ENCODE results near the gene DZIP1. TPM values are rescaled to one million over a fixed set of nuclear protein-coding genes. Genes with fewer than 3 reads are reported as not detected.

Gene DZIP1
- total and polyA plus RNA-seq, 10 of the 15 experiments (the other 5 are each of a cell fraction or from before 2014, with no cell fraction given): 0.01 to 1.9 (median 0.55) TPM

DNA sequence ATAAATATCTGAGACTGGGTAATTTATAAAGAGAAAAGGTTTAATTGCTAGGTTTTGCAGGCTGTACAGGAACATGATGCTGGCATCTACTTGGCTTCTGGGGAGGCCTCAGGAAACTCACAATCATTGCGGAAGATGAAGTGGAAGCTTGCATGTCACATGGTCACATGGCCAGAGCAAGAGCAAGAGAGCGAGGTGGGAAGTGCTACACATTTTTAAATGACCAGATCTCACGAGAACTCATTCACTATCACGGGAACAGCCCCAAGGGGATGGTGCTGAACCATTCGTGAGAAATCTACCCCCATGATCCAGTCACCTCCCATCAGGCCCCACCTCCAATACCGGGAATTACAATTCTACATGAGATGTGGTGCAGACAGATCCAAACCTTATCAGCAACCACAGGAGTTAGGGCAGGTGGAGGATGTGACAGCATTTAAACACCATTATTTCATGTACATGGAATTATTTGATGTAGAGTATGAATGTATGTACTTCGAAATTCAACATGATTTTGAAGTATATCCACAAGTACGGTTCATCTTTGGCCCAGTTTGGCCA is 102.5 kb downstream of the DZIP1 start:
- ChIA-PET POLR2A (no interaction called here), RAD21 (ENCODE audit: unreplicated experiment) (interaction anchor here (0.7 kb wide), 1 partner anchor 119 kb away, joined by 4 read pairs; no protein-coding TSS in a partner anchor), SMC1A (ENCODE audit: uncharacterized antibody, unreplicated experiment) (interaction anchor here (0.6 kb wide), 1 partner anchor 233 kb away, joined by 3 read pairs; no protein-coding TSS in a partner anchor), CTCF (interaction anchor here (0.6 to 6.2 kb wide), 3 partner anchors 82 to 326 kb away, joined by 3 to 110 read pairs (median 8); no protein-coding TSS in a partner anchor)
- peaks cover 0 to 3% of the 10 kb centered on the region in 2 experiments; a peak in 2 of 4 replicates for H3K27me3 ChIP-seq (replicated peaks in 1 of 2; ENCODE audit: control insufficient read depth in 2 of 2, insufficient read depth in 2 of 2, low read length in 1 of 2)
- intact Hi-C loops (cut with micrococcal nuclease; ENCODE audit: unreplicated experiment): no loop called here
- WGBS (ENCODE audit: insufficient coverage, insufficient replicate concordance, low lambda C conversion rate, missing lambda C conversion rate): 49% methylated on average over 8 of the region's 8 CpGs
- no peak for DNase-seq (ENCODE audit: low read depth, low spot score)
- no peak overlapping the region for H3K4me3 ChIP-seq
- in situ Hi-C loops (cut with MboI): no loop called here
- H3K4me2 ChIP-seq (ENCODE audit: control insufficient read depth, insufficient read depth): no peak overlapping the region
- no TSS peak for BruUV-seq (replicated peaks)
- no peak overlapping the region for H3K27ac ChIP-seq (ENCODE audit: control insufficient read depth, insufficient read depth)
- TF ChIP-seq TCF12 (IDR thresholded peaks at IDR 0.05; ENCODE audit: low read depth, low read length): no peak
- TF ChIP-seq HCFC1 (IDR thresholded peaks at IDR 0.05; ENCODE audit: low read length): no peak
- no peak for TF ChIP-seq HDAC2 (IDR thresholded peaks at IDR 0.05)
- H4K20me1 ChIP-seq (ENCODE audit: control insufficient read depth, insufficient read depth): no peaks in the 10 kb centered on the region
- H3K9me3 ChIP-seq (replicated peaks; ENCODE audit: control insufficient read depth, insufficient read depth, low read length): no peaks in the 10 kb centered on the region
- H2AFZ ChIP-seq (ENCODE audit: control insufficient read depth, low read depth, low read length): no peak overlapping the region
- FAIRE-seq: no peak
- no peak for ATAC-seq
- H3K4me1 ChIP-seq (ENCODE audit: control insufficient read depth, insufficient read depth, low read length): no peaks in the 10 kb centered on the region
- no peaks in the 10 kb centered on the region for H3K79me2 ChIP-seq (ENCODE audit: control insufficient read depth, insufficient read depth, low read length)
- no peak overlapping the region for H3K9ac ChIP-seq (ENCODE audit: control insufficient read depth, insufficient read depth, low read length)
- no peaks in the 10 kb centered on the region for H3K36me3 ChIP-seq (ENCODE audit: control insufficient read depth in 2 of 2, insufficient read depth in 2 of 2, low read length in 1 of 2)

GRCh38 chr13:95541308-95541707 is 103.2 kb downstream of the DZIP1 start:
- BruUV-seq (replicated peaks): no TSS peak
- ChIA-PET POLR2A (no interaction called here), CTCF (interaction anchor here (6.2 kb wide), 1 partner anchor 292 kb away, joined by 110 read pairs; no protein-coding TSS in a partner anchor), SMC1A (ENCODE audit: uncharacterized antibody, unreplicated experiment) (interaction anchor here (0.6 kb wide), 1 partner anchor 234 kb away, joined by 3 read pairs; no protein-coding TSS in a partner anchor), RAD21 (ENCODE audit: unreplicated experiment) (interaction anchor here (0.7 kb wide), 1 partner anchor 120 kb away, joined by 4 read pairs; no protein-coding TSS in a partner anchor)
- in situ Hi-C loops (cut with MboI): no loop called here
- H3K36me3 ChIP-seq (ENCODE audit: control insufficient read depth in 2 of 2, insufficient read depth in 2 of 2, low read length in 1 of 2): no peaks in the 10 kb centered on the region
- H3K79me2 ChIP-seq (ENCODE audit: control insufficient read depth, insufficient read depth, low read length): no peaks in the 10 kb centered on the region
- no peaks in the 10 kb centered on the region for H4K20me1 ChIP-seq (ENCODE audit: control insufficient read depth, insufficient read depth)
- H3K4me2 ChIP-seq (ENCODE audit: control insufficient read depth, insufficient read depth): no peak overlapping the region
- no peaks in the 10 kb centered on the region for H3K4me1 ChIP-seq (ENCODE audit: control insufficient read depth, insufficient read depth, low read length)
- DNase-seq (ENCODE audit: low read depth, low spot score) (no peak), ATAC-seq (no peak), FAIRE-seq (no peak)
- no peaks in the 10 kb centered on the region for H3K9me3 ChIP-seq (replicated peaks; ENCODE audit: control insufficient read depth, insufficient read depth, low read length)
- peaks cover 0 to 3% of the 10 kb centered on the region in 2 experiments; a peak in 2 of 4 replicates for H3K27me3 ChIP-seq (replicated peaks in 1 of 2; ENCODE audit: control insufficient read depth in 2 of 2, insufficient read depth in 2 of 2, low read length in 1 of 2)
- intact Hi-C loops (cut with micrococcal nuclease; ENCODE audit: unreplicated experiment): no loop called here
- no peak overlapping the region for H3K4me3 ChIP-seq
- H3K9ac ChIP-seq (ENCODE audit: control insufficient read depth, insufficient read depth, low read length): no peak overlapping the region
- H2AFZ ChIP-seq (ENCODE audit: control insufficient read depth, low read depth, low read length): no peak overlapping the region
- H3K27ac ChIP-seq (ENCODE audit: control insufficient read depth, insufficient read depth): no peak overlapping the region
- 42% methylated on average over 2 of the region's 2 CpGs for WGBS (ENCODE audit: insufficient coverage, insufficient replicate concordance, low lambda C conversion rate, missing lambda C conversion rate)
- TF ChIP-seq MXI1 (IDR thresholded peaks at IDR 0.05; ENCODE audit: low read depth, low read length): no peak
- no peak for TF ChIP-seq BRCA1 (IDR thresholded peaks at IDR 0.05; ENCODE audit: low read depth, low read length)
- TF ChIP-seq BCL3 (IDR thresholded peaks at IDR 0.05; ENCODE audit: borderline replicate concordance, insufficient read depth, low read depth, low read length, poor library complexity, severe bottlenecking): no peak
- TF ChIP-seq POLR2A (IDR thresholded peaks at IDR 0.05; ENCODE audit: low read depth, low read length): no peak
- TF ChIP-seq IRF5 (IDR thresholded peaks at IDR 0.05; ENCODE audit: borderline replicate concordance): no peak
- no peak for TF ChIP-seq CREM (IDR thresholded peaks at IDR 0.05; ENCODE audit: low read depth)
- TF ChIP-seq NR2C2 (IDR thresholded peaks at IDR 0.05; ENCODE audit: borderline replicate concordance, control insufficient read depth, insufficient read length, low read depth): no peak
- TF ChIP-seq BCL11A (IDR thresholded peaks at IDR 0.05; ENCODE audit: low read depth, low read length): no peak
- no peak for TF ChIP-seq ZNF384 (IDR thresholded peaks at IDR 0.05; ENCODE audit: borderline replicate concordance, low read depth, low read length)
- TF ChIP-seq, protein P1, sequence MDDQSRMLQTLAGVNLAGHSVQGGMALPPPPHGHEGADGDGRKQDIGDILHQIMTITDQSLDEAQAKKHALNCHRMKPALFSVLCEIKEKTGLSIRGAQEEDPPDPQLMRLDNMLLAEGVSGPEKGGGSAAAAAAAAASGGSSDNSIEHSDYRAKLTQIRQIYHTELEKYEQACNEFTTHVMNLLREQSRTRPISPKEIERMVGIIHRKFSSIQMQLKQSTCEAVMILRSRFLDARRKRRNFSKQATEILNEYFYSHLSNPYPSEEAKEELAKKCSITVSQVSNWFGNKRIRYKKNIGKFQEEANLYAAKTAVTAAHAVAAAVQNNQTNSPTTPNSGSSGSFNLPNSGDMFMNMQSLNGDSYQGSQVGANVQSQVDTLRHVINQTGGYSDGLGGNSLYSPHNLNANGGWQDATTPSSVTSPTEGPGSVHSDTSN (IDR thresholded peaks at IDR 0.05; ENCODE audit: insufficient replicate concordance, low read depth, low read length): no peak
- no peak for TF ChIP-seq NFIC (IDR thresholded peaks at IDR 0.05; ENCODE audit: low read depth, low read length)
- TF ChIP-seq ZNF622 (IDR thresholded peaks at IDR 0.05): no peak
